ENCODE measurements around the gene SEC14L3.
A peak's percentile ranks its signal among the peaks of the same experiment; 100 is the strongest.

Gene SEC14L3

DNA sequence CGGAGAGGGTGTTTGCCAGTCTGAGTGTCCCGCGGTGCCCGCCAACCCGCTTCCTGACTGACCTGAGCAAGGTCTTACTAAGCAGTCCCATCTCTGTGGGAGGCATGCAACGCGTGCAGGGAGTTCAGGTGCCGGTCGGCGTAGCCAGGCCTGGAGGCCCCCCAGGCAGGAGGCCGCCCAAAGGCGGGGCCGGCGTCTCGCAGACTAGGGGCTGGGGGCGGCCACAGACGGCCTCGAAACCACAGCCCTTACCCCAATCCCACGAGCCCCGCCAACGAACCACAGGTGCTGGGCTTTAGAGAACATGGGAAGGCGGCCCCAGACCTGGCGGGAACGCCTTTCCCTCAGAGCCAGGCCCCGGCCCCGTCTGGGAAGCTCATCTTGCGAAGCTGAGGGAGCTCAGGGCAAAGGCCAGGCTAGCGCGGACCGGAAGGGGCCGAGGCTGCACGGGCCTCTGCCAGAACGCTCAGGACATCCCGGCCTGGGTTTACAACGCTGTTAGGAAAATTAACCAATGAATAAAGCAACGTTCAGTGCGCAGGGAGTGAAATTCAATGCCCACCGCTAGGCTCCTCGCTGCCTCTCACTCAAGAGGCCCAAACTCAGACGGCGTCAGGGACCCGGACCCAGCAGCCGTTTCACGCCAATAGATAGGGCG is 48.4 kb downstream of the SEC14L3 start:
- TF ChIP-seq, protein P1, sequence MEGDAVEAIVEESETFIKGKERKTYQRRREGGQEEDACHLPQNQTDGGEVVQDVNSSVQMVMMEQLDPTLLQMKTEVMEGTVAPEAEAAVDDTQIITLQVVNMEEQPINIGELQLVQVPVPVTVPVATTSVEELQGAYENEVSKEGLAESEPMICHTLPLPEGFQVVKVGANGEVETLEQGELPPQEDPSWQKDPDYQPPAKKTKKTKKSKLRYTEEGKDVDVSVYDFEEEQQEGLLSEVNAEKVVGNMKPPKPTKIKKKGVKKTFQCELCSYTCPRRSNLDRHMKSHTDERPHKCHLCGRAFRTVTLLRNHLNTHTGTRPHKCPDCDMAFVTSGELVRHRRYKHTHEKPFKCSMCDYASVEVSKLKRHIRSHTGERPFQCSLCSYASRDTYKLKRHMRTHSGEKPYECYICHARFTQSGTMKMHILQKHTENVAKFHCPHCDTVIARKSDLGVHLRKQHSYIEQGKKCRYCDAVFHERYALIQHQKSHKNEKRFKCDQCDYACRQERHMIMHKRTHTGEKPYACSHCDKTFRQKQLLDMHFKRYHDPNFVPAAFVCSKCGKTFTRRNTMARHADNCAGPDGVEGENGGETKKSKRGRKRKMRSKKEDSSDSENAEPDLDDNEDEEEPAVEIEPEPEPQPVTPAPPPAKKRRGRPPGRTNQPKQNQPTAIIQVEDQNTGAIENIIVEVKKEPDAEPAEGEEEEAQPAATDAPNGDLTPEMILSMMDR (IDR thresholded peaks at IDR 0.05; ENCODE audit: low read depth, low read length) = no peak
- TF ChIP-seq, protein P2, sequence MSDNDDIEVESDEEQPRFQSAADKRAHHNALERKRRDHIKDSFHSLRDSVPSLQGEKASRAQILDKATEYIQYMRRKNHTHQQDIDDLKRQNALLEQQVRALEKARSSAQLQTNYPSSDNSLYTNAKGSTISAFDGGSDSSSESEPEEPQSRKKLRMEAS (IDR thresholded peaks at IDR 0.05; ENCODE audit: low read depth, low read length) = no peak
- TF ChIP-seq MYC (IDR thresholded peaks at IDR 0.05; ENCODE audit: low read depth, low read length) (no peak), POLR2A (IDR thresholded peaks at IDR 0.05; ENCODE audit: extremely low read depth, insufficient read length) (peak; percentile 74)
- H3K4me3 ChIP-seq (ENCODE audit: low read depth, low read length) = peak overlapping the region; percentile 69
- DNase-seq (ENCODE audit: low read depth) = peak; percentile 63

DNA sequence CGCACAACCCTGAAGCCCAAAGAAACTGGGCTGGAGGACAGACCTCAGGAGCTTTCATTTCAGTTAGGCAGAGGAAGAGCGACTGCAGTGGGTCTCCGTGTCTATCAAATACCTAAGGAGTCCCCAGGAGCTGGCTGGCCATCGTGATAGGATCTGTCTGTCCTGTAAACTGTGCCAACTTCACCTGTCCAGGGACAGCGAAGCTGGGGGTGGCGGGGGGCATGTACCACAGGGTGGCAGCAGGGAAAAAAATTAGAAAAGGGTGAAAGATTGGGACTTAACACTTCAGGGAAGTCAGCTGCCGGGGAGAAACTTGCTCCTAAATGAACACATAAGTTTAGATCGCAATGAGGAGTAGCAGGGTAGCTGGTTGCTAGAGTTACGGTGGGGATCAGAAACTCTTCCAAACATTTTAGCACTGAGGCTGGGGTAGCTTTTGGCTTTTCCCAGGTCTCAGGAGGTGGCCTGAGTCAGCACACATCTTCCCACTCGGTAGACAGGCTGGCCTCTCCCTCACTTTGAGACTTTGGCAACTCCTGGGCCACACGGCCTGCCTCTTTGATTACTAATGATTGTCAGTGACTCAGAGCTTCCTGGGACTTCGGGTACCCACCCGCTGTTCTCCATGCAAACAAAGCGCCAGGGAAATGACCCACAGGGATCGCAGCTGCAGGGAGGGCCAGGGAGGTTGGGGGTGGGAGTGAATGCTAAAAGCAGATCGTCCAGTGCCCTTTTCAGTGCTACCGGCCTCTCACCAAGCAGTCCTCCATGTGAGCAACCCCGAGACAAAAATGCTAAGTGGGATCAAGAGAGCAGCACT is 49.1 kb downstream of the SEC14L3 start:
- DNase-seq (ENCODE audit: low read depth) = peak; percentile 74
- no peak for TF ChIP-seq POLR2A (IDR thresholded peaks at IDR 0.05; ENCODE audit: extremely low read depth, insufficient read length)
- TF ChIP-seq, protein P1 (IDR thresholded peaks at IDR 0.05; ENCODE audit: low read depth, low read length) = no peak
- TF ChIP-seq, protein P2 (IDR thresholded peaks at IDR 0.05; ENCODE audit: low read depth, low read length) = no peak
- TF ChIP-seq MYC (IDR thresholded peaks at IDR 0.05; ENCODE audit: low read depth, low read length) = no peak
- H3K4me3 ChIP-seq (ENCODE audit: low read depth, low read length) = peak overlapping the region; percentile 69

DNA sequence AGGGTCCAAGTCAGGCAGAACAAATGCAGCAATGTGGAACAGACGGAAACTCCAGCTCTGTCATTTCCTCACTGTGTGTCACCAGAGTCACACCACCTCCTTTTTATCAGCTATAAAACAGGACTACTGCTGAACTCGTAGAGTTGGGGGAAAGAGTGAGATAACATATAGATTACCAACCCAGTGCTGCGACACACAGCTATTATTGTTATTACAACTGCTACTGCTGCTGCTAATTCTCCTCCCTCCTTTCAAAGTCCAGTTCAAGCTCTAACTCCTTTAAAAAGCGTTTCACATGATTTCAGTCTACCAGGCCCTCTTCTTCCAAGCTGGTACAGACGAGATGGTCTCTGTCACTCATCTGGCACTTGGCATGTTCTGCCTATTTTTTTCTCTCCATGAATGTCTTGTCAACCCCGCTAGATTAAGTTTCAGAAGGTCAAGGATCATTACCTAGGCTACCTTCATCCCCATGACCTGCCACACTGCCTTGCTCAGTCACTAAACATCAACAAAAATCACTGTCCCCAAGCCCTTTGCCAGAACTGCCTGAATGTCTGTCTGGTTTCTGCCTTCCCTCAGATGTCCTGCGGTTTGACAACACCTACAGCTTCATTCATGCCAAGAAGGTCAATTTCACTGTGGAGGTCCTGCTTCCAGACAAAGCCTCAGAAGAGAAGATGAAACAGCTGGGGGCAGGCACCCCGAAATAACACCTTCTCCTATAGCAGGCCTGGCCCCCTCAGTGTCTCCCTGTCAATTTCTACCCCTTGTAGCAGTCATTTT is 49.9 kb downstream of the SEC14L3 start:
- no peak overlapping the region for H3K4me3 ChIP-seq (ENCODE audit: low read depth, low read length)
- no peak for DNase-seq (ENCODE audit: low read depth)
- TF ChIP-seq, protein P1 (IDR thresholded peaks at IDR 0.05; ENCODE audit: low read depth, low read length) = no peak
- TF ChIP-seq, protein P2 (IDR thresholded peaks at IDR 0.05; ENCODE audit: low read depth, low read length) = no peak
- no peak for TF ChIP-seq MYC (IDR thresholded peaks at IDR 0.05; ENCODE audit: low read depth, low read length)
- TF ChIP-seq POLR2A (IDR thresholded peaks at IDR 0.05; ENCODE audit: extremely low read depth, insufficient read length) = no peak

DNA sequence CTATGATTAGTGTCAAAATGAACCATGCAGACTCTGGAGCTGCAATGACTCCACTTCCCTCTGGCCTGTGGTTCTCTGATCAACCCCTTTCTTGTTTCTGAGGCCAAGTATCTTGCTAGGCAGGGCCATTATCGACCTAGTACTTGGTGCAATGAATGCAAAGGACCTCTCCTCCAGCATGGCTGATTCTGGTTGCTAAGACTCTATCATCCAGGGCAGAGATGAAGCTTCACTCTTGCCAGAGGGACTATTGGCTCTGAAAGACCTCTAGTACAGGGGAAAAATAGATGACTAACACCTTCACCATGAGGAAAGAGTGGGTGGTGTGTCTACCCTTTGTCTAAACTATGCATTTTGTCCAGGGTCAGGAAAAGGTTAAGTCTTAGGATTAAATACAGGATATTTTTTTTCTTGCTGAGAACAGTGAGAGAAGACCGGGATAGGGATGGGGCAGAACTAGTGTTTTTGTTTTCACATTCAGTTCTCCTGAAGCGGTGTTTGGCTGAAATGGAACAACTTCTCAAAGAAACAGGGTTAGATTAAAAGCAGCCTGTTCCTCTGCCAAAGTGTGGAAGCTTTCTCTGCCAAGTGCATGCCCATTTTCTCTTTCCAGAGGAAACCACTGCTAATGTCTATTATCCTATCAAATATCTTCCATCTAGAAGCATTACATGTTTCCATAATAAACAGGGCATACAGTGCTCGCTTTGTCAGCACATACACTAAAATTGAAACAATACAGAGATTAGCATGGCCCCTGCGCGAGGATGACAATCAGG is 51.3 kb downstream of the SEC14L3 start:
- DNase-seq (ENCODE audit: low read depth) = no peak
- H3K4me3 ChIP-seq (ENCODE audit: low read depth, low read length) = no peak overlapping the region
- TF ChIP-seq, protein P1 (IDR thresholded peaks at IDR 0.05; ENCODE audit: low read depth, low read length) = no peak
- TF ChIP-seq MYC (IDR thresholded peaks at IDR 0.05; ENCODE audit: low read depth, low read length) (no peak), POLR2A (IDR thresholded peaks at IDR 0.05; ENCODE audit: extremely low read depth, insufficient read length) (no peak)
- TF ChIP-seq, protein P2 (IDR thresholded peaks at IDR 0.05; ENCODE audit: low read depth, low read length) = no peak

DNA sequence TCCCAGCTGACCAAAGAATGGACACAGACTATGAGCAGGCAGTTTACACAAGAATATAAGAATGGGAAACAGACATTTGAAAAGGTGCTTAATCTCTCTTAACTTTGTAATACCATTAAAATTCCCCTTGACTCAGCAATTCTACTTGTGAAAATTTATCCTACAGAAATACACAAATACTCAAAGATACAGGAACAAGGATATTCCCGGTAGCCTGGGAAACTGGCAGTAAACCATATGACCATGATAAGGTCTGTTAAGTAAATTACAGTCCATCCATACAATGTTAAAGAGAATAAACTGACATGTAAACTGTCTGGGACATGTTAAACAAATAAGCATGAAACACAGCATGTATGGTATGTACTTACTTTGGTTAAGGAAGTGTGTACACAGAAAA is 55.0 kb downstream of the SEC14L3 start:
- DNase-seq (ENCODE audit: low read depth) = no peak
- H3K4me3 ChIP-seq (ENCODE audit: low read depth, low read length) = no peak overlapping the region
- TF ChIP-seq POLR2A (IDR thresholded peaks at IDR 0.05; ENCODE audit: extremely low read depth, insufficient read length) = no peak
- no peak for TF ChIP-seq MYC (IDR thresholded peaks at IDR 0.05; ENCODE audit: low read depth, low read length)
- TF ChIP-seq, protein P2 (IDR thresholded peaks at IDR 0.05; ENCODE audit: low read depth, low read length) = no peak
- TF ChIP-seq, protein P1 (IDR thresholded peaks at IDR 0.05; ENCODE audit: low read depth, low read length) = no peak
